HG02571 (cell line): Measurements from ENCODE around the gene CETN1.

Experiments
- ATAC-seq: cut with Tn5 transposase; IDR thresholded peaks from one replicate; pipeline ENCODE4 v1.9.1; 2021; ENCODE audit warnings: mild to moderate bottlenecking, moderate library complexity; ENCODE audit not compliant: unreplicated experiment

Gene CETN1

DNA sequence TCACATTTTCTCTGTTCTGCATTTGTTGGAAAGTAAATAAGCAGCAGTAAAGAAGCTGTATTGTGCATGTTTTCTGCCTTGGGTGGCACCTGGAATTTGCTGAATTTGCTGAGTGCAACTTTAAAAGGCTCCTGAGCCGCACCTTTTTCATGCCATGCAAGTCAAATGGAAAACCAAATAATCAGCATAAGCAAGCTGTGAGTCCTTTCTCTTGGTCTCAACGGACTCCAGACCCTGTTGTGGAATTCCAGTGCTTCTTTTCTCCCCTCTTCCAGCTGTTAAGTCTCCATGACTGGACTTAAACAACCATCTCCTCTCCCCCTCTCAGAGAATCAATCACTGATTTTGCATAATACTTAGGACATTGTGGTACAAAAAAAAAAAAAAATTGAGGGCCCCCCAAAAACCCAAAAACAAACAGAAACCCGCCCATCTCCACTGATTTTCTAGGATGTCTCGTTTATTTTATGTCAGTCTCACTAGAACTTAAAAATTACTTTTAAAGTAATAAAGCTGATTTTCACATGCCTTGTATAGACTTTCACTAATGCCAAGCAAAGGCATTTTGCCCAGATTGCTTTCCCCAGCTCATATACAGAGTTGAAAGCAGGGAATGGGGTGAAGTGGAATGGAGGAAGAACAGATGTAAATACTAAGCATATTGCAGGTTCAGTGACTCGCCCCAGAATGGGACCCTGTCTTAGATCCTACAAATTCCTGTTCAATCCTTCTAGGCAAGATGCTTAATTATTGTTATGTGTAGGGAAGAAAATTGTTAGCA, 5.1 kb upstream of the CETN1 start:
- ATAC-seq = no peak

DNA sequence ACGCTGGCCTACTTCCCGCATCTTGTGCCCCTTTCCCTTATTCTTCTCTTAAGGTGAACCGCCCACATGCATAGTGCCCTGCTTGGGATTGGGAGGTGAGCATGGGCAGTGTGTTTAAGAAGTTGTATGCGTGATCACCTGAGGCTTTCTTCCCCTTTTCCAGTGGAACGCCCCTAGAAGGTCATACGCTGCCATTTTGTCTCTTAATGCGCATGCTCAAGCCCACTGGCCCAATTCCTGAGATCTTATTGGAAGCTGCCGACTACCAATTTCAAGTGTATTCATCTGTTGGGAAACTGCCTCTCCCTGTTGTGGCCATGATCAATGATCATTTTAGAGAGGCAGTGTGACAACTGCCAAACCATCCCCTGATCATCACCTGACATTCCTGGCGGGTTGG, 3.3 kb upstream of the CETN1 start:
- ATAC-seq = no peak

DNA sequence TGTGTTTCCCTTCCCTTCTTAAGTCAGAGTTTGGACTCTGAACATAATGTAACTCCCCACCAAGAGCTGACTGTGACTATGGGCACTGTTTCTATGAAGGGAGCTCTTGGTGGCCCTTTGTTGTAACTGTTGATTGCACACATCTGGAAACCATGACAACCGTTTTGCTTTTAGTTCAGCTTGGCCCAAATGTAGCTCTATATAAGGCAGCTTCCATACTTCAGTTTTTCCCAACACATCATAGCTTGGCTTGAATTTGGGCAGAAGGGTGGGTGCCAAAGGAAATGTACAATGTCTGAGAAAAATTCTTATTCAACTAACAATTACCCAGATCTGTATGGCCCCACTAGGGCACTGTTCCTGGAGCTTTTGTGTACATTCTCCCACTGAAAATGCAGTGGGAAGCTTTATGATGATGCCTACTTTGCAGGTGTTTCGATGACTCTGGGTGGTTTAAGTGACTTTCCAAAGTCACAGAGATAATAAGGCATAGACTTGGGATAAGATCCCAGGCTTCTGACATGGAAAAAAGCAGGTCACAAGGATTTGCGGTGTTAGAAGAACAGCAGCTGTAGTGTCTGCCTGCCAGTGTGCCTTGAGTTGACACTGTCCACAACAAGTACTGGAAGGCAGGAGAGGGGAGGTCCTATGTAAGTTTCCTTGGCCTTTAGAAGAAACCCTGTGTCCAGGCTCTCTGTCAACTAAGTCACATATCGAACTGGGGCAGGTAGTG, 2.4 kb upstream of the CETN1 start:
- ATAC-seq = no peak

DNA sequence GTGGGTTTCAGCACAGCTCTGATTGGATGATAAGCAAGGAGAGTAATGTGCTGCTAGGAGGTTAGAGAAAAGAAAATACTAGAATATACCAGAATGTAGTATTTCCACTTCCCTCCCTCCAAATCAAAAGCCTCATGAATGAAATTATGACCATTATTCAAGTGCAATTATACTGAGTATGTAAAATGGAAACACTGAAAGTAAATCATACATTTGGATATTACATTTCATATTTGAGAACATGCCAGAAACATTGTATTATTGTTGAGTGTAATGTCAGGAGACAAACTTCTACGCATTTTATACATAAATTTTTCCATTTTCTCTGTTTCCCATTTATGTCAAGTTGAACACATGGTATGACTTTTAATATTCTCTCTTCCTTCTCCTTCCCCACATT, 942 bp upstream of the CETN1 start:
- no peak for ATAC-seq

DNA sequence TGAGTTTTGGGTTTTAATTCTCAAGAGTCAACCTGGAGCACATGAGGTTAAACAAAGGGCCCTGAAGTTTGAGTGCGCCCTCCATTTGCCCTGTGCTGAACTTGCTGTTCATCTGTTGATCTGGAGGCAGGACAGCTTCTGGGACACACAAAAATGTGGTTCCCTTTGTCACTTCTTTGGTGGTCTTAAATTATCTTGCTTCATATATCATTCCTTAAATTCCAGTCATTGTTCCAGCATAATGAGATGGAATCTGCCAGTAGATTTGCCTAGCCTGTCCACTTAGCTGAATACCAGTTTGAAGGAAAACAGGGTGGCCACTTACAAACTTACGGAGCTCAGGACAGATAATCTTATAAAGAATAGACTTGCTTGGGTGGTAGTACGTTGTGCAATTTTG, 916 bp downstream of the CETN1 start:
- no peak for ATAC-seq

DNA sequence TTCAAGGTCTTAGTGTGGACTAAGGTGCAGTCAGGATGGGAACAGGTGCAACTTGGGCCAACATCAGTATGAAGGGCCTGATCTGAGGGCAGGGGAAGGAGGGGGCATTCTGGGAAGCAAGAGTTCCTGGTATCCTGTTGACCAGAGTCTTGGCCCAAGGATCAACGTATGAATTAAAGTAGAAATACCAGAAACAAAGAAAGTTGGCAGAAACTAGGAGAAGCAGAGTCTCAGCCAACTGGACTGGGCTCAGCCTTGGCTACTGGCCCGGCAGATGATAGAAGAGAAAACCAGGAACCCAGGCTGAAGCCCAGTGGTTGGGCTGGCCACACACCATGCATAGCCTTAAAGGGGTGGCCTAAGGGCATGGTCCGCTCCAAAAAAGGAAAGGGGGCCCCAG, 2.3 kb downstream of the CETN1 start:
- no peak for ATAC-seq

DNA sequence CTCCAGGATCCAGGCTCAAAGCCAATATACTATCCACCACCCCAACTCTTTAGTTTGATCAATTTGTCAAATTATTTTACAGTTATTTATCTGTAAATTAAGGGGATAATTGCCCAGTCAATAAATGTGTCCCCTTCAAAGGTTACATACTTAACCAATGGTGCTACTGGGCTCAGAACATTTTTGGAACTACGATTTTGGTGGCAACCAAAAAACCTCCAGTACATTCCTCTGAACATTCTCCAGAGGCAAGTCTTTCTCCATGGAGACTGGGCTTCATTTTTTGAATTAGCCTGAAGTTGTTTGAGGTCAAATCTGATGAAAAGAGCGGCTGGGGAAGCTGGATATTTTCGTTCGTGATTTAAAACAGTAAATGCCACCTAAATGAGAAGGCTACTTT, 14.9 kb downstream of the CETN1 start:
- ATAC-seq = no peak

DNA sequence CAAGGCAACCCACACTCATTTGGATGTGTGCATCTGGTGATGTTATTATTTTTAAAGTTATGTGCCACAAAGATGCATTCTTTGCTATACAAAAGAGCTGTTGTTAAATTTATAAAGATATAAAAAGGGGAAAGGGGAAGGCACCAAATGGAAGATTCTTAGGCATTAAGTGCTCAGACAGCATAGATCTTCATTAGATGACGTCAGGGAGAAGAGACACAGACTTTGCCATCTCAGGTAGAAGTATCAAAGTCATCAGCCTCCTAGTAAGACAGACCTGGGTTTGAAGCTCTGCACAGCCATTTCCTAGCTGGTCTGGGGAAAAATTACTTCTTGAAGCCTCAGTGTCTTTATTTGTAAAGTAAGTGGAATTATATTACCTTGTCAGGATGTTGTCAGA, 15.4 kb downstream of the CETN1 start:
- ATAC-seq = no peak

DNA sequence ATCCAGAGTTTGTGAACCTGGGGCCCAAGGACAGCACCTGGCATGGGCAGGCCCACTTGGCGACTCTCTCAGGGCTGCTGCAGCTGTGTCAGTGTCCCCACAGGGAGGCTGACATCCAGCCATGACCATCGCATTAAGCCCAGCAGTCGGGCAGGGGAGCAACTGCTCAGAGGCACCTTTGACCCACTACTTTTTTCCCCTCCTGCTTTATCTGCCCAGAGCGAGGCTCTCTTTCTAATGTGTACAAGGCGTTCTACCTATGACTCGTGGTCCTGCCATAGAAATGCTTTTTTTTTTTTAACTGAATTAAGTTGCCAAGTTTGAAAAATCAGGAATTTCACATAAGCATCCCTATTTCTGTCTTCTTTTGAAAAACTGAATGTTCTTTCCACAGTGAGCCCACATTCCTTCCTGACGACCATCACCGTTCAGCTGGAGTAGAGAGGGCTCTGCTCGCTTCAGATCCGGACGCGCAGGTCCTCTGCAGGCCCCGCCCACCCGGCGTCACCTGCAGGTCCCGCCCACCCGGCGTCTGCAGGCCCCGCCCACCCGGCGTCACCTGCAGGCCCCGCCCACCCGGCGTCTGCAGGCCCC, 16.2 kb downstream of the CETN1 start:
- no peak for ATAC-seq

DNA sequence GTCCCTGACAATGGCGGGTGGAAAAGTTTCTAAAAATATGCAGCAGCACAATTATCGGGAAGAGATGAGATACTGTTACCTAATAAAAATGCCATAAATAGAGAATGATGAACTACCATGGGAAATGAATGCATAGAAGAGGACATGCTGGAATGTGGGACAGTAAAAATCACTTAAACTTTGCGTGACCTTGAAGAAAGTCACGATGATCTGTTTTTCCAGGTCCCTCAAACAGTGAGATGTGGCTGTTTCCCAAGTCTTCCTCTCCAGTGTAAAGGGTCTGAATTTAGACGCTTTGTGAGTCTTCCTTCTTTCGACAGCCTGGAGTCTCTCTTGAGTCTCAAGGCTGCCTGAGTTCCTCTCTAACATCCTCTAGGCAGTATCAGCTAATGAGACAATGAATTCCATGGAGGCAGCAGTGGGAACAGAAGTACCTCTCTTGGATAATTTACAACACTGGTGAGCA, 18.0 kb downstream of the CETN1 start:
- no peak for ATAC-seq

DNA sequence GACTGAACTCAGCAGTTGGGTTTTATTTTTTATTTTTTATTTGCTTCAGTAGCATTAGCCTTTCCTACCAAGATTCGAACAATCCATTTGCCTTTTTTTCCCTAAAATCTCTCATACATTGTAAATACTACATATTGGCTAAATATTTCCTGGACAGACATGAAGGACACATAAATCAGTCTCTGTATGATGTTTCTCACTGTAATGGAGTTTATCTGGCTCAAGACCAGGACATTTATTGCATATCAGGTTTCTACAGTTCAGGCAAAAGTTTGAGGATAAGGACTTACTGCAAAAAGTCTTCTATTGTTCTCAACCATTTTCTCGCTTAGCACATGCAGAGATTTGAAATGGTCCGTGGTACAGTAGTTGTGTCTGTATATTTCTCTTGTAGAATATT, 19.9 kb downstream of the CETN1 start:
- ATAC-seq = no peak

DNA sequence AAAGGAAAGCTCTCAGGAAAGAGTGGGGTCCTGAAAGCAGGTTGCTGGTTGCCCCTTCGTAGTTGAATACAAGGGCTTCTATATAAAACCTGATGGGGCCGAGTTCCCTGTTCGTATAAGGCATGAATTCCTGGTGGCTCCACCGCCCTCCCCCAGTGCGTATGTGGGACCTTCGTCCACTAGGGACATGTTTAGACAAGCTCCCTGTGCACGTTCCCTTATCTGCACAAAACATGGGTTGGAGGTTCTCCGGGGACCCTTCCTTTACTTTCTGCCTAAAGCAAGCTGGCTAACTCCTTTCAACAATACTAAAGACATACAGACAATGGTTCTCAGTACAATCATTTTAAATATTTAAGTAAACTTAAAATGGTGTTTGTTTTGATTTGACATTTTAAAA, 24.6 kb downstream of the CETN1 start:
- no peak for ATAC-seq

DNA sequence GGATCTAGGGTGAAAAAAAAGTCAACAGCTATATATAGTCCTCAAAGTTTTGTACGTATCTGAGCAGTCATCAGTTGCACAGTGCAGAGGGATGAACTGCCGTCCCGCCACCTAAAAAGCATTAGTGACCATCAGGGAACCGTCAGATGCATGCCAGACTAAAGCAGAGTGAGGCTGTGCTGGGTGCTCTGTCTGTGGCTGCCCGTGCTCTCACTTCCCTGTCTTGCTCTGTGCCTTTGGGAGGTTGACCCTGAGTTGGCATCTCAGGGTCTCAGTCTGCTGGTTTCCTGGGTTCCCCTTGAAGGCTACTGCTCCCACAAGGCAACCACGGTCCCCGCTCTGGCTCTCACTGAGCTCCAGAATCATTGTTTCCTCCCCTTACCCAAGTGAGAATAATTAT, 27.8 kb downstream of the CETN1 start:
- ATAC-seq = no peak

DNA sequence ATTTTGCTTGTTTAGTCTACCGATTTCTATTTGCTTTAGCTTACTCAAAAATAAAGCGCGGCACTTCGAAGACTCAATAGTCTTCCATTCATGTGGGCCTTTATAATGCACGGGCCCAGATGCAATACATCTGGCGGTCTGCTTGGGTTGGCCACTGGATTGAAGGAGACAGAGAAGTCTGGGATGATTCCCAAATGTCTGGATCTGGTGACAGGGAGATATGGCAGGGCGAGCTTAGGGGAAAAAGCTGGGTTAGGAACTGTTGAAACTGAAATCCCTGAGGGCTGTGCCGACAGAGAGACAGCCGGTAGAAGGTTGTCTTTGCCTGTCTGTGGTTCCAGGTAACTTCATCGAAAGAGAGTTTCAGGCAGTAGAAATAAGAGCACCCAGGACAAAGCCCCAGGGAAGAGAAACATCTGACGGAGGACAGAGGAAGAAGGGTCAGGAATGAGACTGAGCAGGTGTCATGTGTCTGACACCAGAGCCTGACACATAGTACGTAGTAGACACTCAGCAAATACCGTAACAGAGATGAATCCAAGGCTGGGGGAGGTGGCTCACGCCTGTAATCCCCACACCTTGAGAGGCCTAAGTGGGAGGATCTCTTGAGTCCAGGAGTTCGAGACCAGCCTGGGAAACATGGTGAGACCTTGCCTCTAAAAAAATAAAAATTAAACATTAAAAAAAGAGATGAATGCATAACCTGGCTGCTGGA, 30.2 kb downstream of the CETN1 start:
- no peak for ATAC-seq

DNA sequence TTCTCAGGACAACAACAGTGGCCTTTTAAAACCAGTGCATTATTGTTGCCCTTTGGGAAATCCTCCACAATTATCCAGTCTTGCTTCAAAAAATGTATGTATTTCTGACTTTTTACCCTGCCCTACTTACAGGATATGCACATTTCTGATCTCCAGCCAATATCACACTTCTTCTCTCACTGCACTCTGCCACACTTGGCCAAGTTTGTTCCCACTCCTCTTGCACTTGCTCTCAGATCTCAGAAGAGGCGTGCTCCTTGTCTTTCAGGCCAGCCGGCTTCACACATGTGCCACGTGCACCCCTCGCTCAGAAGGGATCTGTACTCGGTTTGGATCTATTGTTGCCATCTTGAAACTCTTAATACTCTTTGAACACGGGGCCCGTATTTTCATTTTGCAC, 32.0 kb downstream of the CETN1 start:
- no peak for ATAC-seq

DNA sequence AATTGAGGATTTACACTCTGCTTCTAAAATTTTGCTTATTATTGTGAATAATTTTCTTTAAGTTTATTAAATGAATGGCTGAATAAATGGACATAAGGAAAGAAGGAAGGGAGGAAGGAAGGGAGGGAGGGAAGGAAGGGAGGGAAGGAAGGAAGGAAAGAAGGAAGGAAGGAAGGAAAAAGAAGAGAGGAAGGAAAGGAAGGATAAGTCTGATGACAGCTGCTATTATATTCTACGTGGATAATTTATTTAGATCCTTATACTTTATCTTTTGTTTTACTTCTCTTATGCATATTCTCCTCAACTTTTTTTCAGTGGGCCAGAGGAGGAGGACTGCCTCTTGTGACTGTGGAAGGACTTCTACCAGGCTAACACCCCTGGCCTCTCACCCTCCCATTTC, 34.0 kb downstream of the CETN1 start:
- no peak for ATAC-seq

DNA sequence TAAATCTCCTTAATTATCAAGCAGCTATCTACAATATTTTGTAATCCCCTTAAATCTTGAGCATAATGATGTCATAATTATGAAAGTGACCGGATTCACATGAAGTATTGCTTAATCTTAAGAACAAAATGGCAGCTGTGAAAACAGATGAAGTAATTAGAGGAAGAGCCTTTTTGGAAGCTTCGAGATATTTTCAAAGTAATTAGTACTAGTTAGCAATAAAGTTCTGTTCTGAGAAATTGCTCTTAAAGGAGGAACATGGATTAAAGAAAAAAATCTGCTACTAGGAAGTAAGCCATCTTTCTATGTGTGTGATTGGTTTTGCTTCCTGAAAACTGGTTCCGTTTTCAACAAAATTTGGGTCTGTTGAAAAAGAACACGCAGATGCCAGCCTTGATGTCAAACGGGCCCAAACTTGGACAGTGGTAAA, 34.9 kb downstream of the CETN1 start:
- no peak for ATAC-seq

DNA sequence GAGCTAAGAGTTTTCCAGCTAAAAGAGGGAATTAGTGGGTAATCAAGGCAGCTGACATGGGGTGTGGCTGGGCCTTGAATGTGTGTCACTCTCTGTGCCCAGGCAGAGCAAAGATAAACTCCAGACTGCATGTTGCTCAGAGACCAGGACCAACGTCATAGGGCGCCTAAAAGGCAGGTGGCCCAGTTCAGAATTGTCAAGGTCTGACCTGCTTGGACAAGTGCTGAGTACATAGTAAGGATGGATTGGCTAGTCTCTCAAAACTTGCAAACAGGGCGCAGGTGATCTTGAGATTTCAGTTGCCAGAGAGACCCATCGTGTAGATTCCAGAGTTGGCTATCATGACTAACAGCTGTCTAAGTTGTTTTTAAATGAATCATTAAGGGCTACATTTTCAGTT, 35.6 kb downstream of the CETN1 start:
- ATAC-seq = no peak

DNA sequence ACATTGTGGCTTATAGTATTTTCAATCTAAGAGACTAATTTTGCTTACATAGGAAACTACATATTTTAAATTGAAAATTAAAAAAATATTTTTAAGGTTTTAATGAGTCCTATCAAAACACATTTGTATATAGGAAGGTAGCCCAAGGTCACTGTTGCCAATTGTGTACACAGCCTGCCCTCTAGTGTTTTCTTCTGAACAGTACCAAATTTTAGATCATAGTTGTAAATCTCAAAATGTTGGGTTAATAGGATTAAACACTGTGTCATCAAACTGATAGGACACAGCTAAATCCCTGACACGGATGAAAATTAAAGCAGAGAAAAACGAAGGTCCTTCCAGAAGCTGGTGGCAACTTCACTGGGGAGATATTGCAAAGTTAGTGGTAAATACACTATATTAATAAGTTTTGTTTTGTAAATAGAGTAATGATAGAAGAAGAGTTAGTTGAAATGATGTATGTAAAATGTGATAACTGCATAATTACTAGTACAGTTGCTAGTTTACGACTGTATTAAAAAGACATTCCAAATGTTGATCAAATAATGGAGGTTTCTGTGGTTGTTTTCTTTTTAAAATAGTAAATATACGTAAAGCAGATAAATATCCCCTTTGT, 36.3 kb downstream of the CETN1 start:
- ATAC-seq = no peak

DNA sequence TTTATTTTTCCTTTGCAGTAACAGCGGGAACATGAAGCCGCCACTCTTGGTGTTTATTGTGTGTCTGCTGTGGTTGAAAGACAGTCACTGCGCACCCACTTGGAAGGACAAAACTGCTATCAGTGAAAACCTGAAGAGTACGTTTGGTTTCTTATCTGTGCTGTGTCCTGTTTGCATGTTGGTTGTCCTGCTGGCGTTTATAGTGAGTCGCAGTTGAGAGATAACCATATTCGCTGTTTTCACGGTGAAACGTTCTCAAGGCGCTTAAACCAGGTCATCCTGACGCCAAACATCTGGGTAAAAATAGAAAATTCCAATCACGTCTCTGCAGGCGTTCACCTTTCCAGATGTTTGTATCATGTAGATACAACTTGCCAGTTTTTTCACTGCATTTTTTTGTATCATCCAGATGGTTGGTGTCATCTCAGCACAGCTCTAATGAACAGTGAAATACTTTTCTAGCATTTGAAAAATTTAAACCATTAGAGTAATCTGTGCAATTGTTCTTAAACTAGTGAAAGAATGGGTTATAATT, 37.9 kb downstream of the CETN1 start:
- no peak for ATAC-seq

DNA sequence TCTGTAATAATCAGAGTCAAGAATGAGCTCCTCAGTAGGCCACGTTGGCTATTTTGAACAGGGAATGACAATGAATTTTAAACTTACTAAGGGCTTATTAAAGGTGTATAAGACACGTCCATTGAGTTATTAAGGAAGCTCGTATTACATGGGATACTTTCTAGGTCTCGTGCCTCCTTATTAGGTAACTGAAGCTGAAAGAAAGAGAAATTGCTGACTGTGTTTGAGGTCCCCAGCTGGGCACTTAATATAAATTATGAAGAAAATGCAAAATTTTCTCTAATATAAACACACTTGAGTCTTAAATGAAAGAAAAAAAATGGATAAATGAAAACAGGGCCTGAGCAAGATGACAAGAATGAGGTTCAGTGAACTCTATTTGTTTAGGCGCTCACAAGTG, 38.4 kb downstream of the CETN1 start:
- no peak for ATAC-seq
